GM12891 (cell line): Measurements from ENCODE around the gene GAGE10.
"Not testable (repeated sequence)": the region's sequence is repeated elsewhere in the genome, so short reads cannot be mapped to it uniquely, and the experiment has no call there.

ENCODE experiments used
- DNase-seq: peaks from one replicate; pipeline ENCODE4 v3.0.0; 2011; ENCODE audit warnings: low spot score; ENCODE audit not compliant: insufficient read length
- FAIRE-seq: peaks from 2 replicates; lab custom pipeline; 2011; peaks lifted over from hg19 to GRCh38; lab: Jason Lieb, UNC
- PAX5 ChIP-seq: IDR thresholded peaks from 2 replicates; pipeline ENCODE4 v1.6.1; 2011; ENCODE audit warnings: low read length, moderate library complexity, mild to moderate bottlenecking; ENCODE audit not compliant: insufficient read depth, severe bottlenecking
- POLR2A ChIP-seq: IDR thresholded peaks from 2 replicates; pipeline ENCODE4 v1.6.1; 2011; ENCODE audit warnings: low read depth, low read length, control low read depth
- POLR2AphosphoS5 ChIP-seq: IDR thresholded peaks from 2 replicates; pipeline ENCODE4 v1.6.1; 2011; ENCODE audit warnings: low read depth, low read length, control low read depth
- POU2F2 ChIP-seq: IDR thresholded peaks from 2 replicates; pipeline ENCODE4 v1.6.1; 2011; ENCODE audit warnings: low read depth, mild to moderate bottlenecking, control low read depth, low read length, moderate library complexity
- SPI1 ChIP-seq: IDR thresholded peaks from 2 replicates; pipeline ENCODE4 v1.6.1; 2011; ENCODE audit warnings: low read depth, low read length, control low read depth
- TAF1 ChIP-seq: IDR thresholded peaks from 2 replicates; pipeline ENCODE4 v1.6.1; 2011; ENCODE audit warnings: low read depth, low read length, control low read depth

Gene GAGE10

GRCh38 chrX:49291615-49292337 lies 11.7 kb upstream of the GAGE10 start:
- FAIRE-seq: peak; percentile 48
- peak; percentile 25 for DNase-seq
- TF ChIP-seq POU2F2: no peak
- no peak for TF ChIP-seq TAF1
- no peak for TF ChIP-seq PAX5
- no peak for TF ChIP-seq POLR2AphosphoS5
- no peak for TF ChIP-seq SPI1
- no peak for TF ChIP-seq POLR2A

GRCh38 chrX:49292400-49293362 lies 10.8 kb upstream of the GAGE10 start:
- FAIRE-seq (no peak), DNase-seq (no peak)
- TF ChIP-seq SPI1 (no peak), POU2F2 (no peak), PAX5 (no peak), TAF1 (no peak), POLR2A (no peak), POLR2AphosphoS5 (no peak)

- not testable (repeated sequence) for FAIRE-seq, DNase-seq
Measured at GRCh38 chrX:49299293-49299692, 4.2 kb upstream of the GAGE10 start.

GRCh38 chrX:49300703-49301102 lies 2.7 kb upstream of the GAGE10 start:
- DNase-seq: no peak
- no peak for FAIRE-seq
- TF ChIP-seq POU2F2 (no peak), SPI1 (no peak), POLR2A (no peak), TAF1 (no peak), POLR2AphosphoS5 (no peak), PAX5 (no peak)

GRCh38 chrX:49307775-49308174 lies 4.3 kb downstream of the GAGE10 start:
- not testable (repeated sequence) for FAIRE-seq, DNase-seq

GRCh38 chrX:49308604-49309269 lies 5.3 kb downstream of the GAGE10 start:
- FAIRE-seq (no peak), DNase-seq (no peak)
- TF ChIP-seq PAX5 (no peak), SPI1 (peak; percentile 45)

- DNase-seq: no peak
- TF ChIP-seq TAF1 (no peak), PAX5 (no peak), POLR2A (no peak), POU2F2 (no peak), SPI1 (no peak), POLR2AphosphoS5 (no peak)
- peak; percentile 95 for FAIRE-seq
Measured at GRCh38 chrX:49309401-49309981, 6.0 kb downstream of the GAGE10 start.

GRCh38 chrX:49310371-49310770 lies 6.9 kb downstream of the GAGE10 start:
- no peak for TF ChIP-seq SPI1
- no peak for TF ChIP-seq POU2F2
- TF ChIP-seq POLR2A: no peak
- no peak for FAIRE-seq

GRCh38 chrX:49312176-49312575 lies 8.7 kb downstream of the GAGE10 start:
- FAIRE-seq: no peak
- no peak for TF ChIP-seq SPI1
- TF ChIP-seq POLR2AphosphoS5: no peak
- TF ChIP-seq POLR2A: no peak
- TF ChIP-seq PAX5: no peak
- no peak for TF ChIP-seq TAF1
- no peak for TF ChIP-seq POU2F2
- no peak for DNase-seq

More at GRCh38 chrX:49310371-49310770, 6.9 kb downstream of the GAGE10 start:
- DNase-seq: no peak

GRCh38 chrX:49316085-49316484 lies 12.6 kb downstream of the GAGE10 start:
- no peak for TF ChIP-seq SPI1
- TF ChIP-seq POU2F2: no peak
- no peak for TF ChIP-seq TAF1
- no peak for TF ChIP-seq POLR2AphosphoS5
- no peak for TF ChIP-seq POLR2A
- TF ChIP-seq PAX5: no peak
- no peak for DNase-seq
- FAIRE-seq: no peak

GRCh38 chrX:49321737-49322136 lies 18.3 kb downstream of the GAGE10 start, which contains the start of gene GAGE12J:
Gene GAGE12J, plus strand, starts transcription at chrX:49322037. Its CDS starts 1,157 bp downstream, at chrX:49323194.
- not testable (repeated sequence) for FAIRE-seq, DNase-seq

- not testable (repeated sequence) for DNase-seq, FAIRE-seq
Measured at GRCh38 chrX:49322266-49322665, 18.8 kb downstream of the GAGE10 start.

- DNase-seq, FAIRE-seq: not testable (repeated sequence)
Measured at GRCh38 chrX:49323735-49324134, 20.3 kb downstream of the GAGE10 start.

GRCh38 chrX:49330421-49330820 lies 27.0 kb downstream of the GAGE10 start:
- FAIRE-seq, DNase-seq: not testable (repeated sequence)

- DNase-seq, FAIRE-seq: not testable (repeated sequence)
Measured at GRCh38 chrX:49331282-49331681, 27.8 kb downstream of the GAGE10 start, which contains the start of gene GAGE13. Gene GAGE13, plus strand, starts transcription at chrX:49331582. Its CDS starts 1,156 bp downstream, at chrX:49332738.
